AG09319 (cell line): ENCODE results near the gene USH2A.

Source experiments
- DNase-seq: peaks from one replicate; pipeline ENCODE4 v3.0.0-alpha.2; 2010; ENCODE audit warnings: low read depth; ENCODE audit errors: extremely low read depth
- TF ChIP-seq, protein P1 (sequence below): IDR thresholded peaks from 2 replicates; pipeline ENCODE4 v1.5.1; 2011; ENCODE audit warnings: low read depth, mild to moderate bottlenecking, inconsistent platforms, low read length, moderate library complexity

Gene USH2A

DNA sequence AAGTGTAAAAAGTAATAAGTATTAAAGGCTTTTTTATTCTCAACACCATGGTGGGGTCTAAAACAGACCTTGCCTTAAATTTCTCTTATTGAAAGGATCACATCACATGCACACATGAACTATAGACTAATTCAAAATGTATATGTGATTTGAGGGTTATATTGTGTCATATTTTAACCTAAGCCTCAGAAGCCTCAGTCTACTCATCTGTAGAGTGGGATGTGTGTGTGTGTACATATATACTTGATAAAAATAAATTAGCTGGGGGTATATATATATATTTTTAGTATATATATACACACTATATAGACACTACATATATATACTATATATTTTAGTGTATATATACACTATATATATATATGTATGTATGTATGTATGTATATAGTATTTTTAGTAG, 797.3 kb downstream of the USH2A start:
- TF ChIP-seq, protein P1, sequence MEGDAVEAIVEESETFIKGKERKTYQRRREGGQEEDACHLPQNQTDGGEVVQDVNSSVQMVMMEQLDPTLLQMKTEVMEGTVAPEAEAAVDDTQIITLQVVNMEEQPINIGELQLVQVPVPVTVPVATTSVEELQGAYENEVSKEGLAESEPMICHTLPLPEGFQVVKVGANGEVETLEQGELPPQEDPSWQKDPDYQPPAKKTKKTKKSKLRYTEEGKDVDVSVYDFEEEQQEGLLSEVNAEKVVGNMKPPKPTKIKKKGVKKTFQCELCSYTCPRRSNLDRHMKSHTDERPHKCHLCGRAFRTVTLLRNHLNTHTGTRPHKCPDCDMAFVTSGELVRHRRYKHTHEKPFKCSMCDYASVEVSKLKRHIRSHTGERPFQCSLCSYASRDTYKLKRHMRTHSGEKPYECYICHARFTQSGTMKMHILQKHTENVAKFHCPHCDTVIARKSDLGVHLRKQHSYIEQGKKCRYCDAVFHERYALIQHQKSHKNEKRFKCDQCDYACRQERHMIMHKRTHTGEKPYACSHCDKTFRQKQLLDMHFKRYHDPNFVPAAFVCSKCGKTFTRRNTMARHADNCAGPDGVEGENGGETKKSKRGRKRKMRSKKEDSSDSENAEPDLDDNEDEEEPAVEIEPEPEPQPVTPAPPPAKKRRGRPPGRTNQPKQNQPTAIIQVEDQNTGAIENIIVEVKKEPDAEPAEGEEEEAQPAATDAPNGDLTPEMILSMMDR, result no peak

DNA sequence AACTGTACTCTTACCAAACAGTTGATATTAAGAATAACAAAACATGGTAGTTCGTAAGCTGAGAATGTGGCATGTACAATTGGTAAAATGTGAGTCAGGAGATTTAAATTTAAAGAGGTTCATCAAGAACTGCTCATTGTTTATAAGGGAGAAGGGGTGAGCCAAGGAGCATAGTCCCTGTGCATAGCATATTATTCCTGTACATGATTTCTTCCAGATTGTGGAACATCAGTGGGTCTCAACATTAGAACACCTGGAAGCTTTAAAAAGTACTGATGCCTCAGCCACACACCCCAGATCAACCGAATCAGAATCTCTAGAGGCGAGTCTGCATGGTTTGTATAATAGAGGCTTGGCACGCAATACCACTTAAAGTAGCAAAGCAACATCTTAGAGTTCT, 800.1 kb downstream of the USH2A start:
- DNase-seq, result peak; percentile 25

More for the DNA sequence above, 797.3 kb downstream of the USH2A start:
- no peak for DNase-seq

DNA sequence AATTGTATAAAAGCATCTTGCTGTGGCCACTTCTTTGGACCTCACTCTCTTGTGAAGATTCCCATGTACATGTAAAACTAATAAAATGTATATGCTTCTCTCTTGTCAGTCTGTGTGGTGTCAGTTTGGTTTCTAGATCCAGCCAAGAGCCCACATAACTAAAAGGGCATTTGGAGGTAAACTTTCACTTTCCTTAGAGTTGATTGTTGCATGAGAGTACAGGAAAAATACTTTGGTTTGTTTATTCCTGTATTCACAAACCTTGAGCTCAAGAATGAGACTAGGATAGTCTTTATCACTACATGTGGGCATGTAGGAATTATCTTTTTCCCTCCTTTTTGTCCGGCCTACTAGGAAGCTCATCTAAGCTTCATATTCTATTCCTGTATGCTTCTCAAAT, 805.3 kb downstream of the USH2A start:
- TF ChIP-seq, protein P1, result no peak
- DNase-seq, result no peak

More for the DNA sequence above, 800.1 kb downstream of the USH2A start:
- TF ChIP-seq, protein P1, result no peak

DNA sequence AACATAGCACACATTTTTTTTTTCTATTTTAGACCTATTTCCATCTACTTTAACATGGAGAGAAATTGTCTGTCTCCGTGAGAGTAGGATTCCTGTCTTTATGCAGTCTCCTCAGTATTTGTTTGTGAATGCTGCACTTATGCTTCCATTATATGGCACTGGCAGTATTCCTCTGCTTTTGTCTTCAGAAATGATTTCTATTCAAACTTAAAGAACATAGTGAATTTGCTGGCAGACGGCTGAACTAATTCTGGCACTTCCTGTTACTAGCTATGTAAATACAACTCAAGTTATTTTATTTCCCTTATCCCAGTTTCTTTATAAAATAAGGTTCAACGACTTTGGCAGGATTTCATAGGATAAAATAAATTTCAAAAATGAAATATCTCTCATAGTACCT, 810.9 kb downstream of the USH2A start:
- TF ChIP-seq, protein P1, result no peak
- DNase-seq, result no peak

DNA sequence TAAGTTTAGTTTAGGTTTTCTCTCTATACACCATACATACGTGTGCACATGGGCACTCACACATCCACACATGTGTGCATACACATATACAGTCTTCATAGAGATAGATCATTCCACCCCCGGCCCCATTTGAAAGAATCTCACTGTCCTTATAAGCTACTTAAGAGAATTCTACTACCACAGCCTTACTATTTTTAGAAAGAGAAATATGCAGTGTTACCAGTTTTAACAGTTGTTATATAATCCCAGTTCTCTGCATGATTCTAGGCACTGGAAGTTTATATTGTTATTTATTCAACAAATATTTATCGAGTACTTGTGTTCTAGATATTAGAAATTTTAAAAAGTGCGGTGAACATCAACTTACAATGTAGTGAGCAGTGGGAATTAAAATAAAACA, 814.6 kb downstream of the USH2A start:
- DNase-seq, result no peak
- TF ChIP-seq, protein P1, result no peak

DNA sequence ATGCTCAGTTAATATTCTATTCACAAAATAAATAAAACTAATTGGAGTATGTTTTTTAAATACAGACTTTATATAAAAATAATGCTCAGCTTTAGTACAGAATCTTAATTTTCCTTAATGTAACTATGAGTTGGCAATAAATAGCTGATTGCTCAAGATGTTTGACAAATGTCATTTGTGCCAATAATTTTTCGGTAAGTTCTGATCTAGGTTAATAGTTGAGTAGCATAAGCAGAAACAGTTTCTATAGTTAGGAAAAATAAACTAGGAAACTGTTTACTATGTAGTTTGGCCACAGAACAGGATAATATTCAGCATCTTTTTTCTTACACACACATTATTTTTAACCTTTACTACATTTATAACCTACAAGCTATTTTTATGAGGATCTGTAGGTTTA, 815.8 kb downstream of the USH2A start:
- DNase-seq, result no peak
- TF ChIP-seq, protein P1, result no peak

DNA sequence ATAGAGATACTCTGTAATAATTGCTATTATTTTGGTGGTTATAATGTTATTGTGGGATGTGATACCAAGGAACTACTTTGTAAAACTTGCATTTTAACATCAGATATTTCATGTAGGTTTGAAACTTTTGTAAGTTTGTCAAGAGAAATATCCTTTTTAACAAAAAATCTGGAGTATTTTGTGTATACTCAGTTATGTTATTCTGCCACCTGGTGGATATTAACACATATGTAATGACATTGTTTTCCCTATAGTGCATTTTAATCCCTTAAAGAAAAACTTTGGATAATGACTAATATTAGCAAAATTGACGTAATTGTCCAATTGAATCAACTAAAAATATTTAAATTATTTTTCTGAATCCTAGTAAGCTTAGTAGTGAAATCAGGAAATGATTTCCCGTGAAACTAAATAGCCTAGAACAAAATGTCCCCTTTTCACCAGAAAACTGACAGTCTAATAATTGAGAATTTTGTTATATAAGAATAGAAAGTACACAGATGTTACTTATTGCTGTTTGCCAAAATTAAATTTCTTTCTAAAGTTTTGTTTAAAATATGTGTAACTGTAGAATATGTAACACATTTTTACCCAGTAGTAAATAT, 816.6 kb downstream of the USH2A start:
- TF ChIP-seq, protein P1, result peak; percentile 41
- DNase-seq, result no peak
